ENCODE results near the gene SEC11C. TPM values are rescaled to one million over a fixed set of nuclear protein-coding genes. Genes with fewer than 3 reads are reported as not detected.

Gene SEC11C
- total RNA-seq (14.4 and 16.3 TPM in 2 replicates), polyA plus RNA-seq (12.5 and 13.4 TPM in 2 replicates), polyA minus RNA-seq (ENCODE audit: low replicate concordance) (1.6 and 6.0 TPM in 2 replicates)
- 31.0 and 31.2 TPM in 2 replicates for polyA plus RNA-seq (2012)

DNA sequence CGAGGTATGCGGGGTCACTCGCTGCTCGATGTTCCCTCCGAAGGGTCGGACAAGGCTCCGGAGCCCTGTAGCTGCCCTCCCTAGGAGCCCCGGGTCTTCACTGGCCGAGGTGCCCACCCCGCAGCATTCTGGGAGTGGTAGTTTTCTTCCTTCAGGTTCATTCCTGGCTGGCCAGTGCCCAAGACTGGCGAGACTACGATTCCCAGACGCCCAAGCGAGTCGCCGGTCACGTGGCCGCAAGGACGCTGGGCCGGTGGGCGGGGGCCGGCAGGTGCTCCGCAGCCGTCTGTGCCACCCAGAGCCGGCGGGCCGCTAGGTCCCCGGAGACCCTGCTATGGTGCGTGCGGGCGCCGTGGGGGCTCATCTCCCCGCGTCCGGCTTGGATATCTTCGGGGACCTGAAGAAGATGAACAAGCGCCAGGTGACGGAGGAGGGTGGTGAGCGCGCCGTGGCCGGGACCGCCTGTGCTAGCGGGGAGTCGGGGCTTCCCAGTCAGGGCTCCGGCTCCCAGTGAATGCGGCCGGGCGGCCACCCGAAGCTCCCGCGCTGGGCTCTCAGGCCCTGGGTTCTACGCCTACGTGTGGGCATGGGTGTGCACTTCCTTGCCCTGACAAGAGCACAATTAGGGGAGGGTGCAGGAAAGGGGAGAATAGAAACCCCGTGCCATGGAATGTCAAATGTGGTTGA is at the start of gene SEC11C:
TSS of gene SEC11C (plus strand) at position 270 of the 687 bp plus-strand sequence. CDS start at position 335, 65 bp downstream.
- Histone ChIP-seq H4K20me1 (ENCODE audit: control insufficient read depth, extremely low read depth, insufficient read depth, low read length) (no peaks in the 10 kb centered on the region), H2AFZ (ENCODE audit: low read length) (peak within 1 kb of the TSS; percentile 96), H3K4me1 (ENCODE audit: control insufficient read depth, extremely low read depth, insufficient read depth, low read length) (peaks cover 4% of the 10 kb centered on the region), H3K27ac (ENCODE audit: insufficient read depth, low read length) (peak within 1 kb of the TSS; percentile 75), H3K79me2 (ENCODE audit: control insufficient read depth, insufficient read depth, low read length) (no peaks in the 10 kb centered on the region), H3K36me3 (ENCODE audit: control insufficient read depth, insufficient read depth, low read length) (no peaks in the 10 kb centered on the region), H3K9ac (ENCODE audit: insufficient read depth, low read length) (peak within 1 kb of the TSS; percentile 77), H3K4me2 (ENCODE audit: extremely low read depth, insufficient read depth, low read length) (peak within 1 kb of the TSS; percentile 92), H3K4me3 (replicated peaks in 1 of 4; ENCODE audit: control extremely low read depth in 1 of 4, insufficient read depth in 1 of 4, low read depth in 3 of 4, low read length in 4 of 4) (peak within 1 kb of the TSS; percentile 75 to 84 (median 84)), H3K27me3 (ENCODE audit: control insufficient read depth, insufficient read depth, low read length) (peaks cover 9% of the 10 kb centered on the region), H3K9me3 (ENCODE audit: control insufficient read depth, insufficient read depth, low read depth, low read length) (no peaks in the 10 kb centered on the region)
- DNase-seq (ENCODE audit: low read depth in 2 of 2): peak; percentile 94
- TF ChIP-seq CTCF (conservative IDR thresholded peaks at IDR 0.05 in 1 of 2, IDR thresholded peaks at IDR 0.05 in 1 of 2; ENCODE audit: low read depth in 1 of 2, low read length in 2 of 2) (no peak), EZH2 (IDR thresholded peaks at IDR 0.05; ENCODE audit: low read length, missing control alignments) (no peak)

- TF ChIP-seq EZH2 (IDR thresholded peaks at IDR 0.05; ENCODE audit: low read length, missing control alignments) (no peak), CTCF (conservative IDR thresholded peaks at IDR 0.05 in 1 of 2, IDR thresholded peaks at IDR 0.05 in 1 of 2; ENCODE audit: low read depth in 1 of 2, low read length in 2 of 2) (no peak)
- Histone ChIP-seq H3K4me1 (ENCODE audit: control insufficient read depth, extremely low read depth, insufficient read depth, low read length) (no peaks in the 10 kb centered on the region), H4K20me1 (ENCODE audit: control insufficient read depth, extremely low read depth, insufficient read depth, low read length) (no peaks in the 10 kb centered on the region), H3K9ac (ENCODE audit: insufficient read depth, low read length) (no peak overlapping the region), H2AFZ (ENCODE audit: low read length) (no peak overlapping the region), H3K36me3 (ENCODE audit: control insufficient read depth, insufficient read depth, low read length) (no peaks in the 10 kb centered on the region), H3K9me3 (ENCODE audit: control insufficient read depth, insufficient read depth, low read depth, low read length) (no peaks in the 10 kb centered on the region), H3K4me2 (ENCODE audit: extremely low read depth, insufficient read depth, low read length) (no peak overlapping the region), H3K27ac (ENCODE audit: insufficient read depth, low read length) (no peak overlapping the region), H3K4me3 (replicated peaks in 1 of 4; ENCODE audit: control extremely low read depth in 1 of 4, insufficient read depth in 1 of 4, low read depth in 3 of 4, low read length in 4 of 4) (no peak overlapping the region), H3K79me2 (ENCODE audit: control insufficient read depth, insufficient read depth, low read length) (no peaks in the 10 kb centered on the region), H3K27me3 (ENCODE audit: control insufficient read depth, insufficient read depth, low read length) (peaks cover 4% of the 10 kb centered on the region)
- DNase-seq (ENCODE audit: low read depth in 2 of 2): no peak
Observed at GRCh38 chr18:59090966-59091603, 48.6 kb upstream of the SEC11C start.

DNA sequence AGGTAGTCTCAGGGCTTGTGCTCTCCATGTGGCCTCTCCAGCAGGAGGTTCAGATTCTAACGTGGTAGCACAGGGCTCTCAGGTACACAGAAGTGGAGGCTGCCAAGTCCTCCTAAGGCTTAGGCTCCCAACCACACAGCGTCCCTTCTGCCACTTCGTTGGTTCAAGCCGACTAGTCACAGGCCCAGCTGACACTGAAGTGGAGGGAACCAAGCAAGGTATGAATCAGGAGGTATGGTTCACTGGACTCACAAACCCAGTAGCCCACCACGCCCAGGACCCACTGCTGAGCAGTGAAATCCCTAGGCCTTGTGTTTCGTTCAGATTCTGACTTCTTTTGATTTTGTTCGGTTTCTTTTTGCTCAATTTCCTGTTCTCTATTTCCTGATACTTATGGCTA is 46.0 kb upstream of the SEC11C start:
- H3K9ac ChIP-seq (ENCODE audit: insufficient read depth, low read length): no peak overlapping the region
- TF ChIP-seq CTCF (conservative IDR thresholded peaks at IDR 0.05 in 1 of 2, IDR thresholded peaks at IDR 0.05 in 1 of 2; ENCODE audit: low read depth in 1 of 2, low read length in 2 of 2) (no peak), EZH2 (IDR thresholded peaks at IDR 0.05; ENCODE audit: low read length, missing control alignments) (no peak)
- no peak overlapping the region for H3K27ac ChIP-seq (ENCODE audit: insufficient read depth, low read length)
- H3K36me3 ChIP-seq (ENCODE audit: control insufficient read depth, insufficient read depth, low read length): no peaks in the 10 kb centered on the region
- no peaks in the 10 kb centered on the region for H4K20me1 ChIP-seq (ENCODE audit: control insufficient read depth, extremely low read depth, insufficient read depth, low read length)
- no peaks in the 10 kb centered on the region for H3K9me3 ChIP-seq (ENCODE audit: control insufficient read depth, insufficient read depth, low read depth, low read length)
- H3K27me3 ChIP-seq (ENCODE audit: control insufficient read depth, insufficient read depth, low read length): peaks cover 5% of the 10 kb centered on the region
- H3K4me1 ChIP-seq (ENCODE audit: control insufficient read depth, extremely low read depth, insufficient read depth, low read length): no peaks in the 10 kb centered on the region
- no peak for DNase-seq (ENCODE audit: low read depth in 2 of 2)
- no peak overlapping the region for H2AFZ ChIP-seq (ENCODE audit: low read length)
- no peak overlapping the region for H3K4me3 ChIP-seq (replicated peaks in 1 of 4; ENCODE audit: control extremely low read depth in 1 of 4, insufficient read depth in 1 of 4, low read depth in 3 of 4, low read length in 4 of 4)
- no peaks in the 10 kb centered on the region for H3K79me2 ChIP-seq (ENCODE audit: control insufficient read depth, insufficient read depth, low read length)
- no peak overlapping the region for H3K4me2 ChIP-seq (ENCODE audit: extremely low read depth, insufficient read depth, low read length)
